Cerebellar nuclear complex (tissue), 1 donor: ENCODE data around the gene PDE4D.
"Not testable (repeated sequence)": the region's sequence is repeated elsewhere in the genome, so short reads cannot be mapped to it uniquely, and the experiment has no call there.

ENCODE experiments used
- DNase-seq, 2 experiments: peaks; one replicate each; lab custom pipeline; 2025; lab: John Stamatoyannopoulos, UW

PDE4D gene

DNA sequence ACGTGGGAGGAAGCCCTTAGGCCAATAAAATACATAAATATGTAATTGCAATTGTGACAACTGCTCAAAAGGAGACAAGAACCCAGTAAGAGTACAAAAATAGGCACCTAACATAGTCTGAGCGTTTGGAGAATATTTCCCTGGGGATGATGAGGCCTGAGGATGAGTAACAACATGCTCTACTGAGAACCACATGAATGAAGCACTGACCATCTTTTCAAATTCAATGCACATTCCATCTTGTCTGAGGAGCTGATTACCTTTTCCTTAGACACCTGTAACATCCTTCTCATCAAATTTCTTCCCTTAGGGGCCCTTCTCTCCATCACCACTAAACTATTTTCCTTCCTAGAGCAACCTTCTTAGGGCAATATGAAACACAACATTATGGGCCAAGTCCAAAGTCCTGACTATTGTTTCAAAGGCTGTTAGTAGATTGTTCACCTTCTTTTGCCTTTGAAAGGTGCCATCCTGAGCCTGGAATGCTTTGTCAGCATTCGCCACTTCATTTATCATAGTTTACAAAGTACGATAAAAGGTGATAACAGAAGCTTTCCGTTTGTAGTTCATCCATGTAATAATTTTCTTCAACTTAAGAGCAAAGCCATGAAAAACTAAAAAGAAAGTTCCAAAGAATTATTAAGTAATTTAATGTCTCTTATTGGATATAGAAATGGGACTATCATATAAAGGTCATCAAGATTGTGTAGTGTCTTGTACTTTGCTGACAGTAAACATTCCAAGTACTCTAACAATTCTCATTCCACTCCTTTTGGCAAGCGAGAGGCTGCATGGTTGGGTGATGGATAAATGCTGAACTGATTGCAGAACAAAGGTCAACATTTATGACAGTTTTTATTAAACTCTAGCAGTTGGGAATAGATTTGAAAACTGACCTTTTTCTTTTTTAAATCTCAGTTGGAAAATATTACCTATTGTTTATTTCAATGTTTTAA, 471.3 kb downstream of the PDE4D start:
- DNase-seq = no peak

DNA sequence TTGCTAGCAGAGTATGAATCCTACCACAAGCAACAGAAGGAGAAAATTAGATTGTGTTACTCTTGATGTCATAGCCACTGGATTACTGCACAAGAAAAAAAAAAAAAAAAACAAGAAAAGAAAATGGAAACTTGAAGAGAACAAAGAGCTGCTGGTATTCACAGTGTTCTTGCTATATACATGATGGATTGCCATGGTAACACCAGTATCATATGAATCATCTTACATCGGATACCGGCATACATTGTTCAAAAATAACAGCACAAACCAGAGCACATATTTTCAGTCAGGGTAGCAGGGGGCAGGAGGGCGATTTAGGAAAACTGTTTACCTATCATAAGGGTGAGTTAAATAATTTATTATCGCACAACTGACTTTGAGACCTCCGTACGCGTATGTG, 472.9 kb downstream of the PDE4D start:
- no peak for DNase-seq

DNA sequence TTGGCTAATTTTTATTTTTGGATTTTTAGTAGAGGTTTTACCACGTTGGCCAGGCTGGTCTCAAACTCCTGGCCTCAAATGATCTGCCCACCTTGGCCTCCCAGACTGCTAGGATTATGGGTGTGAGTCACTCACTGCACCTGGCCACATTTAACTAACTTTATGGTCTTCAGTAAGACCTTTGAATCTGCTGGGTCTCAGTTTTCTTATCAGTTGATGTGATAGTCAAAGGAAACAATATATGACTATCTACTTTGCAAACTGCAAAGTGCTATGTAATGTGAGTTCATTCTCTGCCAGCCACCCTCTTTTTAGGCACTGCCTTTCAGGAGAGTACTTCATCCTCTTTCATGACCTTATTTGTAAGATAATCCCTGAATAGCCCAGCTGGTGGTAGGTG, 474.7 kb downstream of the PDE4D start:
- no peak for DNase-seq

DNA sequence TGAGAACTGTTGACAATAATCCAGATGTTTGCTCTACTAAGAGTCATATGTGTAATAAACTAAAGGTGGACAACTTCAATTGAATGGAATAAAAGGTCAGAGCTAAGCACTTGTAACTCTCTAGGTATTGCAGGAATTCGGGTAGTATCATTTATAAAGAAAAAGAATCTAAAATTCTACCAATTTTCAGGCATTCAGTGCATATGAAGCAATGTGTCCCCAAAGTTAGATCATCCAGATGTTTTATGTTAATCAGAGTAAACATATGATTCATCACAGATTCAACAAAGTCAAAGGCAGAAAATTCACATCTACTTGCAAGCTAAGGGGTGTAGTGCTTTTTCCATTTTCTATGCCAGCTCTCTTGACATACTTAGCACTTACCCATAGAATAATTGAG, 477.1 kb downstream of the PDE4D start:
- no peak for DNase-seq

DNA sequence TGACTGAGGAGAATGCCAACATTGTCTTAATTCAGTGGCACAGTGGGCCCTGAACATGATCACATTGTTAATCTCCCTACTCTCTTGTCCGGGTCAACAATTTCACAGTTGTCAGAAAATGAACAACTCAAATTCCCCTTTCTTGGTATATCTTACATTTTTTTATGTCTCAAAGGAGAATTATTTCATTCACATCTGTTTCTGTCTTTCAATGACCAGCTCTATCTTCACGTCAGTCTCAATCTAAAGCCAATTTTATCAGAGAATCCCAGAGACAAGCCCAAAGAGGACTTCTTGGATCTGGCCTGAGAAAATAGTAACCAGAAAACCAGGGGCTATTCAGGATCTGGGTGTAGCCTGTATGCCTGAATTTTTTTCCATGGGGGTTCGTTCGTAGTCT, 477.5 kb downstream of the PDE4D start:
- DNase-seq = no peak

GRCh38 chr5:59412428-59412827, 481.1 kb downstream of the PDE4D start:
- no peak for DNase-seq

- DNase-seq = not testable (repeated sequence)
These were observed 484.5 kb downstream of the PDE4D start for GRCh38 chr5:59408997-59409396.

- no peak for DNase-seq
These were observed 485.6 kb downstream of the PDE4D start for GRCh38 chr5:59407967-59408366.

DNA sequence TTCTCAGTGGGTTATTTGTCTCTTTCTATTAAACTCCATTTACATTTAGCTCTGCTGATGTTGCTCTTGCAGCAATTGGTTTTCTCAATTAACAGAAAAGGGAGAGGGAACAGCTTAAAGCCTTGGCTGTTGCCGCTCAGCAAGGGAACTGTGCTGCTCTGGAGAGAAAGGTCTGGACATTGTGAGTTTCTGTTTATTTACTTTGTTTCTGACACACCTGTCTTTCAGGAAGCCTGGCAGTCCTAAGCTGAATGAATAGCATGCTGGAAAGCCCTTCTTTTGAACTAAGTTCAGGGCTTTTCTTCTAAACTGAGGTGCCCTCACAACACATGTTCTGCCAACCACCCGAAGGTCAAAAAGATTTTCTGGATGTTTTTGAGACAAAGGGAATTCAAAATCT, 491.9 kb downstream of the PDE4D start:
- DNase-seq = no peak

DNA sequence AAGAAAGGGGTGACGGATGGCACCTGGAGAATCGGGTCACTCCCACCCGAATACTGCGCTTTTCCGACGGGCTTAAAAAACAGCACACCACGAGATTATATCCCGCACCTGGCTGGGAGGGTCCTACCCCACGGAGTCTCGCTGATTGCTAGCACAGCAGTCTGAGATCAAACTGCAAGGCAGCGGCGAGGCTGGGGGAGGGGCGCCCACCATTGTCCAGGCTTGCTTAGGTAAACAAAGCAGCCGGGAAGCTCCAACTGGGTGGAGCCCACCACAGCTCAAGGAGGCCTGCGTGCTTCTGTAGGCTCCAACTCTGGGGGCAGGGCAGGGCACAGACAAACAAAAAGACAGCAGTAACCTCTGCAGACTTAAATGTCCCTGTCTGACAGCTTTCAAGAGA, 498.6 kb downstream of the PDE4D start:
- DNase-seq = not testable (repeated sequence)

DNA sequence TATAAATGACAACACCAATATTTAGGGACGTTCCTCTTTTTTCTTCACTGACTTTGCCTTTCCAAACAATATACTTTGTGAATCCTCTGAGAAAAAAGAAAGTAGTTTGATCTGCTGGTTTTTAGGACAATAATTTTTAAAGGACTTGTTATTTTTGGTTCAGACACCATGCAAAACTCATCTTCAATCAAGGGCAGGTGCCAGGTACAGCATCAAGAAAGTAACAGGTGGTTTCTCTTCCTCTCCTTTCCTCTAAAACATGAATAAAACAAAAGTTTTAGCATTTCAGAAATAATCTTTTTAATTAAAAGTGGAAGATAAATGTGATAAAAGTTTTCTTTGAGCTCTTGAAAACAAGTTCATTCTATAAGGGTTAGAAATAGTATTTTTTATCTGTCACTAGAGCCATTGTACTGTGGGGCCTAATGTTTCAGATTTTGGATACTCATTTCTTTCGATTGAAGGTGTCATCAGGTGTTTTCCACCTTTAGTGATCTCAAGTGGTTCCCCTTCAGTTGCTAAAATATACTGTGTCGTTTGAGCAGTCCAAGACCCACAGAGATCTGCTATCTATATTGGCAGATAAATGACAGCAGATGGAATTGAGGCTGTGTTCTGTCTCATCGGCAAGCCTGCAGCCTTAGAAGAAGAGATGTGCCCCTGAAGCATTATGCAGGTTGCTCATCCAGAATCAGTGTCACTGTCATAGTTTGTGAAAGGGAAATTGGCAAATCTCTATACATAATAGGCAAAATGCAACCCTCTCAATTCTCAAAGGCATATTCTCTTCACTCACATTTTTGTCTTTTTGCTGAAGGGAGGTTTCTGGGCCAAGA, 499.7 kb downstream of the PDE4D start:
- no peak for DNase-seq

- no peak for DNase-seq
These were observed 501.9 kb downstream of the PDE4D start for GRCh38 chr5:59391576-59391975.

GRCh38 chr5:59390989-59391388, 502.5 kb downstream of the PDE4D start:
- no peak for DNase-seq

- no peak for DNase-seq
These were observed 503.4 kb downstream of the PDE4D start for GRCh38 chr5:59390074-59390659.

GRCh38 chr5:59387127-59387526, 506.4 kb downstream of the PDE4D start:
- DNase-seq = no peak

- DNase-seq = no peak
These were observed 507.8 kb downstream of the PDE4D start for GRCh38 chr5:59385700-59386099.

GRCh38 chr5:59380350-59380951, 513.1 kb downstream of the PDE4D start:
- peak in 1 of 2 experiments; percentile 37 for DNase-seq

GRCh38 chr5:59374036-59374435, 519.5 kb downstream of the PDE4D start:
- DNase-seq = not testable (repeated sequence)

- no peak for DNase-seq
These were observed 521.9 kb downstream of the PDE4D start for GRCh38 chr5:59371525-59372127.

DNA sequence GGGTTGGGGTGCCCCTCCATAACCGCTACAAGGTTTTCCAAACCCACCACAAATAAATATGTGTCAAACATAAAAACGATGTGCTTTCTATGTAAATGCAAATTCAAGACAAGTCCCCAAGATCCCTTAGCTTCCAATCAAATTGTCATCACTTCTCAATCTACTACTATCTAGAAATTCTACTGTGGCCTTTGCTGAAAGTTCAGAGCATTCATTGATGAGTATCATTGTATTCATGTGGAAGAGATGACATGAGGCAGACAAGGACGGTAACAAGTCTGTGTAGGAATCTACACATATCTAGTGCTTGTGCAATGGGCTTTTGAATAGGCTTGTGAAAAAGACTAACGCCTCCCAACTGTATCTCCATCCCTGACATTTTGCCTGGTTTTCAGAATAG, 524.6 kb downstream of the PDE4D start:
- no peak for DNase-seq

DNA sequence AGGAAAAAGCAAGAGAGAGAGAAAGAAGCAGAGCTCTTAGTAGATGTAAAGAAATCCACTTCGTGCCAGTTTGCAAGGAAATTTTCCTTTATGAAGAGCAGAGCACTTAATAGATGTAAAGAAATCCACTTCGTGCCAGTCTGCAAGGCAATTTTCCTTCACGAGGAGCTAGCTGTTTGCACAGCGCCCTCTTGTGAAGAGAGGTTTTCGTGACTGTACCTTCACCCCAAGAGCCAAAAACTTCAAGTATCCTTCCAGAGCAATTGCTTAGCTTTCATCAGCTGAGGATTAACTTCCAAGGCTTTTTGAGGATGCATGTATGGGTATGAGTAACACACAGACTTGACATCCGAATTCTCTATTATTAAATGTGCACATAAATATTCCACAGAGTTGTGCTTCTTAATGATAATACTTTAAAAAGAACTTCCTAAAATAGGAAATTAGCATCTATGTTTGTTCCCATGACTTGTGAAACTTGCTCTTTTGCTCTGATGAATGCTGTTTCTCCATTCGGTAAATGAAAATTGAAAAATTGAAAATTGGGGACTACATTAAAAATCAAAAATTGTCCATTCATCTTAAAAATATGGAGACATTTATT, 525.6 kb downstream of the PDE4D start:
- no peak for DNase-seq
